Ascending aorta (tissue), 2 donors: ENCODE results near the gene ATG101. TPM values are rescaled to one million over a fixed set of nuclear protein-coding genes. Genes with fewer than 3 reads are reported as not detected.

Source experiments
- DNase-seq, 2 donors: peaks; one replicate each; pipeline ENCODE4 v3.0.0-alpha.2; 2019; ENCODE audit warnings: low spot score in 2 of 2
- H3K27ac ChIP-seq, 2 donors: fragments of 200-600 bp; sonication (generic); one replicate each; pipeline ENCODE4 v1.5.1; 2016 to 2017; ENCODE audit warnings: mild to moderate bottlenecking in 1 of 2
- H3K27me3 ChIP-seq: fragments of 200-600 bp; sonication (generic); one replicate; pipeline ENCODE4 v1.5.1; 2017
- H3K36me3 ChIP-seq, 2 donors: fragments of 200-600 bp; sonication (generic); one replicate each; pipeline ENCODE4 v1.5.1; 2016
- H3K4me1 ChIP-seq, 2 donors: fragments of 200-600 bp; sonication (generic); one replicate each; pipeline ENCODE4 v1.5.1; 2016 to 2017; ENCODE audit warnings: mild to moderate bottlenecking in 1 of 2
- H3K4me3 ChIP-seq, 2 donors: fragments of 200-600 bp; sonication (generic); one replicate each; pipeline ENCODE4 v1.5.1; 2016 to 2017; ENCODE audit warnings: mild to moderate bottlenecking in 1 of 2
- H3K9me3 ChIP-seq, 2 donors: fragments of 200-600 bp; sonication (generic); one replicate each; pipeline ENCODE4 v1.5.1; 2016
- intact Hi-C: fragments of 100-400 bp; cut with DNase I; formaldehyde crosslinking; loops from one replicate; pipeline ENCODE4 v1.15.1; 2023
- total RNA-seq: library from RNA; depleted of rRNA; stranded (reverse); fragments of >200 nt; gene quantifications from one replicate; pipeline ENCODE4 v1.1.0, GENCODE V29; 2016
- TF ChIP-seq, protein P1 (sequence below), 3 experiments: fragments of 200-600 bp in 2 of 3; fragments of 450-650 bp in 1 of 3; sonication (generic) in 2 of 3; IDR thresholded peaks; one replicate each; pipeline ENCODE4 v1.5.1; 2016 to 2019; ENCODE audit warnings: antibody characterized with exemption in 3 of 3, mild to moderate bottlenecking in 1 of 3, moderate library complexity in 1 of 3

ATG101 gene
- total RNA-seq, 1 donor from 2014 or later = 39.8 TPM

DNA sequence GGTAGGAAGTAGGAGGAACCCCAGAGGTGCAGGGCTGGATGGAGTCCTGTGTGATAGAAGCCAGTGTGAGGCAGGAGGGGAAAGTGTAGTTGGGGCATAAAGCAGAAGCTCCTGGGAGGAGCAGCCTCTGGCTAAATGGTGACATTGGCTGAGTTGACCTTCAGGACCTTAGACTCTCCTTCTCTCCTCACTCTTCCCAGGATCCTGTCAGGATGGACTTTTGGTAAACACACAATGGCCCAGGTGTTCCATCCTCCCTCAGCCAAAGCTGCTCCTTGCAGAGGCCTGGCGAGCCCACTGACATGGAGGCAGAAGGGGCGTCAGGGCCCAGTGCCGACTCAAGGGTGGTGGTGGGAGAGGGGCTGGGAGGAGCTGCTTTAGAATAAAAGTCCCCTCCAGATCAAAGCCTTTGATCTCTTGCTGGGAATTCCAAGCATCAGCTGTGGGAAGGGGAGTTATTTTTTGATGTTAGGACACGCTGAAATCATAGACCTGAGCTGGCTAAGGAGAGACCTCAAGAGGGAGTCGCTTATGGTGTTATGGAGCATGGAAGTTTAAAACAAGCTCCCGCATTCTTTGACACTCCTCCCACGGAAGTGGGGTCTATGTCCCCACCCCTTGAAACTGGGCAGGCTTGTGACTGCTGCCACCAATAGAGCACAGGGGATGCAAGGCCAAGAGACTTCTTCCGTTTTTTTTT is 53.9 kb downstream of the ATG101 start:
- TF ChIP-seq, protein P1, sequence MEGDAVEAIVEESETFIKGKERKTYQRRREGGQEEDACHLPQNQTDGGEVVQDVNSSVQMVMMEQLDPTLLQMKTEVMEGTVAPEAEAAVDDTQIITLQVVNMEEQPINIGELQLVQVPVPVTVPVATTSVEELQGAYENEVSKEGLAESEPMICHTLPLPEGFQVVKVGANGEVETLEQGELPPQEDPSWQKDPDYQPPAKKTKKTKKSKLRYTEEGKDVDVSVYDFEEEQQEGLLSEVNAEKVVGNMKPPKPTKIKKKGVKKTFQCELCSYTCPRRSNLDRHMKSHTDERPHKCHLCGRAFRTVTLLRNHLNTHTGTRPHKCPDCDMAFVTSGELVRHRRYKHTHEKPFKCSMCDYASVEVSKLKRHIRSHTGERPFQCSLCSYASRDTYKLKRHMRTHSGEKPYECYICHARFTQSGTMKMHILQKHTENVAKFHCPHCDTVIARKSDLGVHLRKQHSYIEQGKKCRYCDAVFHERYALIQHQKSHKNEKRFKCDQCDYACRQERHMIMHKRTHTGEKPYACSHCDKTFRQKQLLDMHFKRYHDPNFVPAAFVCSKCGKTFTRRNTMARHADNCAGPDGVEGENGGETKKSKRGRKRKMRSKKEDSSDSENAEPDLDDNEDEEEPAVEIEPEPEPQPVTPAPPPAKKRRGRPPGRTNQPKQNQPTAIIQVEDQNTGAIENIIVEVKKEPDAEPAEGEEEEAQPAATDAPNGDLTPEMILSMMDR (IDR thresholded peaks at IDR 0.05) = no peak
- Histone ChIP-seq H3K27ac (no peak overlapping the region), H3K27me3 (no peaks in the 10 kb centered on the region), H3K4me1 (no peaks in the 10 kb centered on the region), H3K4me3 (no peak overlapping the region), H3K9me3 (no peaks in the 10 kb centered on the region), H3K36me3 (no peaks in the 10 kb centered on the region)
- DNase-seq = no peak
- intact Hi-C loops = no loop called here

DNA sequence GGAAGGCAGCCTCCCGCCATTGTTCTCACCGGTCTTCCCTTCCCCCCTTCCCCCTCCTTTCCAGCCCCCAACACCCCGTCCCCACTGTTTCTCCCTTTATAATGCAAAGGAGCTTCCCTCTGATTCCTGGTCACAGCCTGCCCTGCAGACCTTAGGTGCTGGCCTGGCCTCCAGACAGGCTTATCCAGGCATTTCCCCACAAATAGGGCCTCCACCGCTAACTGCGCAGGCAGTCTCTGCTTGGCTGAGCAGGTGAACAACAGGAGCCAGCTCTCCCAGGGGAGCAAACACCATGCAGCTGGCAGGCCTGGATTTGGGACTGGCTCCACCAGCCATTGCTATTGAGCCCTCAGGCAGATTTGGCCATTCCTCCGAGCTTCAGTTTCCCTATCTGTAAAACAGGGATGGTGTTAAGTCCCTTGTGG is 55.7 kb downstream of the ATG101 start:
- Histone ChIP-seq H3K4me3 (no peak overlapping the region), H3K36me3 (no peaks in the 10 kb centered on the region), H3K4me1 (no peaks in the 10 kb centered on the region), H3K9me3 (no peaks in the 10 kb centered on the region), H3K27me3 (no peaks in the 10 kb centered on the region), H3K27ac (no peak overlapping the region)
- no peak for DNase-seq
- TF ChIP-seq, protein P1 (IDR thresholded peaks at IDR 0.05) = no peak
- intact Hi-C loops = no loop called here

DNA sequence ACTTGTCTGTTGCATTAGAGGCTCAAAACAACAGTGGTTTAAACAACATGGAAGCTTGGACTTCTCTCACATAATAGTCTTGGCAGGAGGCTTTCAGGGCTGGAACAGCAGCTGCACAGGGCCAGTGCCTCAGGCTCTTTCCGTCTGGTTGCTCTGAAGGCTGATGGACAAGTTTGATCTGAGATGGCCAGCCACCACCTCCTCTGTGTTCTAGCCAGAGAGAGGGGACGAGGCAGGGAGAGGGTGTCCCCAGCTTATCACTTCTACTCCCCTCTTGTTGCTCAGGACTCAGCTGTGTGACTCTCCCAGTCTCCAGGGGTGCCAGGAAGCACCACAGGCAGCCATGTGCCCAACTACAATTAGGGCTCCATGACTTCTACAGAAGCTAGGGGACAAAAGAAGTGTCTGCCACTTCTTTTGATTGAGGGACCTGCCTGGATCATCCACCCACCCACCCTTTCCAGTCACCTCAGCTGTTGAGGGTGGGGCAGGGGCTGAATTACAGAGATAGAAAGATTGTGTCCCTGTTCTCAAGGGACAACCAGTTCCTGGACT is 56.3 kb downstream of the ATG101 start:
- no peaks in the 10 kb centered on the region for H3K9me3 ChIP-seq
- H3K4me3 ChIP-seq = no peak overlapping the region
- no peak for DNase-seq
- no peaks in the 10 kb centered on the region for H3K4me1 ChIP-seq
- TF ChIP-seq, protein P1 (IDR thresholded peaks at IDR 0.05) = no peak
- H3K27me3 ChIP-seq = no peaks in the 10 kb centered on the region
- intact Hi-C loops = no loop called here
- no peaks in the 10 kb centered on the region for H3K36me3 ChIP-seq
- peak overlapping the region; percentile 3 to 27 for H3K27ac ChIP-seq

Other genes with a start within 250 kb of the ATG101 start
- gene FIGNL2, start 221.3 kb upstream of the ATG101 start, total RNA-seq = not detected
- gene ANKRD33, start 181.9 kb upstream of the ATG101 start, total RNA-seq = not detected
- gene ACVRL1, start 162.5 kb upstream of the ATG101 start, total RNA-seq = 308 TPM
- 18.7 TPM for gene ACVR1B, start 118.3 kb upstream of the ATG101 start, total RNA-seq
- 32.6 TPM for gene TAMALIN, start 63.0 kb upstream of the ATG101 start, total RNA-seq
- gene NR4A1, start 18.5 kb upstream of the ATG101 start, total RNA-seq = 722 TPM
- 7.9 TPM for gene SMIM41, start 9.7 kb downstream of the ATG101 start, total RNA-seq
- not detected for gene KRT80, start 122.0 kb downstream of the ATG101 start, total RNA-seq
- gene KRT7, start 163.3 kb downstream of the ATG101 start, total RNA-seq = 153 TPM
- gene KRT86, start 204.7 kb downstream of the ATG101 start, total RNA-seq = 0.96 TPM
- gene KRT81, start 221.6 kb downstream of the ATG101 start, total RNA-seq = not detected